ENCODE data around the gene COG8. TPM values are rescaled to one million over a fixed set of nuclear protein-coding genes. Genes with fewer than 3 reads are reported as not detected.

Gene COG8
- total and polyA plus RNA-seq, 2 donors (not counting 3 experiments of a cell fraction or from before 2014, with no cell fraction given): 29.0 to 31.6 TPM

- FAIRE-seq (no peak), DNase-seq (ENCODE audit: low read depth, low spot score) (no peak)
- no TSS peak for BruUV-seq (replicated peaks)
- Histone ChIP-seq H4K20me1 (replicated peaks; ENCODE audit: control insufficient read depth, extremely low read depth, insufficient read depth, low read length) (no peaks in the 10 kb centered on the region), H3K36me3 (ENCODE audit: control insufficient read depth in 2 of 2, extremely low read depth in 1 of 2, insufficient read depth in 2 of 2, low read length in 2 of 2) (peaks cover 2 to 3% of the 10 kb centered on the region in 2 experiments), H3K9me1 (replicated peaks; ENCODE audit: control insufficient read depth, extremely low read depth, insufficient read depth, low read length) (no peaks in the 10 kb centered on the region), H3K27ac (ENCODE audit: insufficient read depth, low read depth, low read length) (no peak overlapping the region), H2AFZ (ENCODE audit: low read depth, low read length) (no peak overlapping the region), H3K27me3 (ENCODE audit: control insufficient read depth in 2 of 2, insufficient read depth in 2 of 2, low read length in 2 of 2) (no peaks in the 10 kb centered on the region), H3K4me2 (ENCODE audit: insufficient read depth, low read length) (no peak overlapping the region), H3K9ac (replicated peaks; ENCODE audit: extremely low read depth, insufficient read depth, low read length) (no peak overlapping the region), H3K4me3 (replicated peaks in 1 of 3; ENCODE audit: insufficient read depth in 1 of 3, low read depth in 1 of 3, low read length in 3 of 3) (no peak overlapping the region), H3K9me3 (replicated peaks; ENCODE audit: control insufficient read depth, insufficient read depth, low read length) (no peaks in the 10 kb centered on the region), H3K4me1 (ENCODE audit: control insufficient read depth, extremely low read depth, insufficient read depth, low read length) (peaks cover 7% of the 10 kb centered on the region), H3K79me2 (ENCODE audit: control insufficient read depth, insufficient read depth, low read length) (peaks cover 7% of the 10 kb centered on the region)
- POLR2A ChIA-PET: no interaction called here
- dilution Hi-C loops (cut with MboI; ENCODE audit: extremely low pct_ligation_motif_present, low sequenced_read_pairs) (no loop called here), intact Hi-C loops (cut with micrococcal nuclease) (no loop called here)
- TF ChIP-seq GATA2 (IDR thresholded peaks at IDR 0.05; ENCODE audit: insufficient read depth, insufficient read length, low read depth, low read length): no peak
- TF ChIP-seq POLR2A (IDR thresholded peaks at IDR 0.05; ENCODE audit: low read depth, low read length): no peak
- TF ChIP-seq CTCF (IDR thresholded peaks at IDR 0.05; ENCODE audit: extremely low read depth in 1 of 2, insufficient read depth in 1 of 2, low read depth in 1 of 2, low read length in 2 of 2): no peak
- no peak for TF ChIP-seq FOS (IDR thresholded peaks at IDR 0.05; ENCODE audit: borderline replicate concordance, insufficient read depth, low read length)
- no peak for TF ChIP-seq MYC (IDR thresholded peaks at IDR 0.05; ENCODE audit: low read depth, low read length)
- TF ChIP-seq EZH2 (IDR thresholded peaks at IDR 0.05; ENCODE audit: borderline replicate concordance, low read depth, low read length, severe bottlenecking): no peak
- no peak for TF ChIP-seq JUN (IDR thresholded peaks at IDR 0.05; ENCODE audit: borderline replicate concordance, insufficient read depth, insufficient read length, low read depth)
- TF ChIP-seq POLR2AphosphoS5 (IDR thresholded peaks at IDR 0.05; ENCODE audit: insufficient read depth, low read depth, low read length): no peak
- TF ChIP-seq, protein P1, sequence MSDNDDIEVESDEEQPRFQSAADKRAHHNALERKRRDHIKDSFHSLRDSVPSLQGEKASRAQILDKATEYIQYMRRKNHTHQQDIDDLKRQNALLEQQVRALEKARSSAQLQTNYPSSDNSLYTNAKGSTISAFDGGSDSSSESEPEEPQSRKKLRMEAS (IDR thresholded peaks at IDR 0.05; ENCODE audit: insufficient read depth, insufficient read length): no peak
- CTCF ChIA-PET: no interaction called here
These were observed 32.3 kb downstream of the COG8 start for GRCh38 chr16:69307091-69307490.

Data from endothelial cell of umbilical vein (primary cell).